Activated T-cell treated with anti-CD3 and anti-CD28 coated beads, Interleukin-2, amount 50 U/mL, for 48 hours (primary cell): ENCODE data around the gene ACSM3.
A peak's percentile ranks its signal among the peaks of the same experiment; 100 is the strongest.

Source experiments
- DNase-seq, 2 experiments: peaks; one replicate each; pipeline ENCODE4 v3.0.0-alpha.2; 2020

Gene ACSM3

GRCh38 chr16:20806168-20807050 is 42.6 kb downstream of the ACSM3 start, which contains the start of the genes ERI2 and REXO5:
TSS of gene ERI2 (minus strand) at chr16:20806472. CDS start at chr16:20806430, 42 bp downstream.
TSS of gene REXO5 (plus strand) at chr16:20806527. CDS start at chr16:20806954, 427 bp downstream.
- DNase-seq, result peak; percentile 85 to 88

DNA sequence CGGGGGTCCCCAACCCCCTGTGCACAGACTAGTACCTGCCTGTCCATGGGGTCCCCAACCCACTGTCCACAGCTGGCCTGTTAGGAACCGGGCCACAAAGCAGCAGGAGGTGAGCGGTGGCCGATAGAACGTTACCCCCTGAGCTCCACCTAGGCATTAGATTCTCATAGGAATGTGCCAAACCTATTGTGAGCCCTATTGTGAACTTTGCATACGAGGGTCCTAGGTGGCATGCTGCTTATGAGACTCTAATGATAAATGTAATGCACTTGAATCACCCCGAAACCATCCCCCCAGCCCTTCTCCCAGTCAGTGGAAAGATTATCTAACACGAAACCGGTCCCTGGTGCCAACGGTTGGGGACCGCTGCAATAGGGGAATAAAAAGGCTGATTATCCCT is 44.0 kb downstream of the ACSM3 start:
- no peak for DNase-seq

DNA sequence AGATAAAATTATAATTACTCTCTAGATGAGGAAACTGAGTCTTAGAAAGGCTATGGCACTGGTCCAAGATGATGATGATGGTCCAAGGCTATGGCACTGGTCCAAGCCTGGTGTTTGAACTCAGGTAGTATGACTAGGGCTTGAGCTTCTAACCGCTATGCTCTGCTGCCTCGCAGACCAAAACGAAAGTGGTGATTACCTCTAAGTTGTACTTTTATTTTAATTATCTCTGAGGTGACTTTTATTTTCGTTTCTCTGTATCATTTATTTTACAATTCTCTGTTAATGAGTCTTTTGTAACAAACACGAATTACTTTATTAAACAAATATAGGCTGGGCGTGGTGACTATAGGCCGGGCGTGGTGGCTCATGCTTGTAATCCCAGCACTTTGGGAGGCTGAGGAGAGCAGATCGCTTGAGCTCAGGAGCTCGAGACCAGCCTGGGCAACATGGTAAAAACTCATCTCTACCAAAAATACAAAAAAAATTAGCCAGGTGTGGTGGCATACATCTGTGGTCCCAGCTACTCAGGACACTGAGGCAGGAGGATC is 48.1 kb downstream of the ACSM3 start:
- DNase-seq, result no peak

DNA sequence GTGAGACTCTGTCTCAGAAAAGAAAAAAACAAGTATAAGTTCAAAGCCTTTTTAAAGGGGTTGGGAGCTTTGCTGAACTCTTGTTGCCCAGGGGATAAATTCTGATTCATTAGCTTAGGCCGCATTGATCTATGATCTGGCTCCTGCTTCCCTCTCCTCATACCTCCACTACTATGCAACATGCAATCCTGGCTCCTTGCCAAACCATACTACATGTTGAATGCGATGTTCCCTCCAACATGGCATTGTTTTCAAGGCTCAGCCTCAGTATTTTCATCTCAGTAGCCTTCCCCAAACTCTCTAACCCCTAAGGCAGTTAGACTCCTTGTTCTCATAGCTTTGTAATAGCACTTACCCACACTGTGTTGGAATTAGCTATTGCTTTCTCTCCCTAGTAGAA is 48.7 kb downstream of the ACSM3 start:
- no peak for DNase-seq

- DNase-seq, result no peak
Observed at GRCh38 chr16:20814784-20815183, 51.0 kb downstream of the ACSM3 start.

DNA sequence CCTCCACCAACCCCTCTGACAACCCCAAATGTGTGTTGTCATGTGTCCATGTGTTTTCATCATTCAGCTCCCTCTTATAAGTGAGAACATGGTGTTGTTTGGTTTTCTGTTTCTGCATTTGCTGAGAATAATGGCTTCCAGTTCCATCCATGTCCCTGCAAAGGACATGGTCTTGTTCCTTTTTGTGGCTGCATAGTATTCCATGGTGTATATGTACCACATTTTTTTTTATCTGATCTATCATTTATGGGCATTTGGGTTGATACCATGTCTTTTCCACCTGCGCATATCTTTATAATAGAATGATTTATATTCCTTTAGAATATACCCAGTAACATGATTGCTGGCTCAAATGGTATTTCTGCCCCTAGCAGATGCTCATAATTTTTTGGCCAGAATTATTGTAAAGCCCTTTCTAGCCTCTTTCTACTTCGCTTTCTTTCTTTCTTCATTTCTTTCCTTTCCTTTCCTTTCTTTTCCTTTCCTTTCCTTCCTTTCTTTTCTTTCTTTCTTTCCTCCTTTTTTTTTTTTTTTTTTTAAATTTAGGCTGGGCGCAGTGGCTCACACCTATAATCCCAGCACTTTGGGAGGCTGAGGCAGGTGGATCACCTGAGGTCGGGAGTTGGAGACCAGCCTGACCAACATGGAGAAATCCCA is 55.2 kb downstream of the ACSM3 start:
- DNase-seq, result no peak

DNA sequence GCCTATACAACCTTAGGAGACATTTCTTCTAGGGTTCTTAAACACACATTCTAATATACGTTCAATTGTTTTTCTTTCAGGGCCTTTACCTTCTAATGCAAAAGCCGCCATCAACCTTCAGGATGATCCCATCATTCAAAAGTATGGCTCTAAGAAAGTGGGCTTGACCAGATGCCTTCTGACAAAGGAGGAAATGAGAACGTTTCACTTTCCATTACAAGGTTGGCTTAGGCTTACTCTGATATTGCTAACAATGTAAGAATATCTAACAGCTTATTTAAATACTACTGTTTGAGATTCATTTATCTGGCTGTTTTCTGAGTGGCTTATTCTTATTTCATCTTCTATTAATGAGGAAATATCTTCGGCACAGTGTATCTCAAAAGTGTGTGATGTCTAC is 57.9 kb downstream of the ACSM3 start:
- DNase-seq, result no peak

DNA sequence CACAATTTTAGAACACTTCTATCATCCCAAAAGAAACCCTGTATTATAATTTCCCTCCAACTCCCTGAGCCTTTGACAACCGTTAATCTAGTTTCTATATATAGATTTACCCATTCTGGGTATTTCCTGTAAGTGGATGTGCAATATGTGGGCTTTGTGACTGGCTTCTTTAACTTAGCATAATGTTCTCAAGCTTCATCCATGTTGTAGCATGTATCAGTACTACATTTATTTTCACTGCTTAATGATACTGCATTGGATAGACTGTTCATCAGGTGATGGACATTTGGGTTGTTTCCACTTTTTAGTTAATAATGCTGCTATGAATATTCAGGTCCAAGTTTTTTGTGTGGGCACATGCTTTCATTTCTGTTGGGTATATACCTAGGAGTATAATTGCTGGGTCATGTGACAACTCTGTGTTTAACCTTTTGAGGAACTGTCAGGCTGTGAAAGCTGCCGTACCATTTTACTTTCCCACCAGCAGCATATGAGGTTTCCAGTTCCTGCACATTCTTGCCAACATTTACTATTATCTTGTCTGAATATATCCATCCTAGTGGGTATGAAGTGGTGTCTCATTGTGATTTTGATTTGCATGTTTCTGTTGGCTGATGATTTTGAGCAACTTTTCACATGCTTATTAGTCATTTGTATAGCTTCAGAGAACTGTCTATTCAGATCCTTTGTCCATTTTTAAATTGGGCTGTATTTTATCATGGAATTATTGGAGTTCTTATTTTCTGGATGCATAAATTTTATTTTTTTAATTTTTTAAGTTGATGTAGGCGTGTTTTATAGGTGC is 58.9 kb downstream of the ACSM3 start:
- no peak for DNase-seq

DNA sequence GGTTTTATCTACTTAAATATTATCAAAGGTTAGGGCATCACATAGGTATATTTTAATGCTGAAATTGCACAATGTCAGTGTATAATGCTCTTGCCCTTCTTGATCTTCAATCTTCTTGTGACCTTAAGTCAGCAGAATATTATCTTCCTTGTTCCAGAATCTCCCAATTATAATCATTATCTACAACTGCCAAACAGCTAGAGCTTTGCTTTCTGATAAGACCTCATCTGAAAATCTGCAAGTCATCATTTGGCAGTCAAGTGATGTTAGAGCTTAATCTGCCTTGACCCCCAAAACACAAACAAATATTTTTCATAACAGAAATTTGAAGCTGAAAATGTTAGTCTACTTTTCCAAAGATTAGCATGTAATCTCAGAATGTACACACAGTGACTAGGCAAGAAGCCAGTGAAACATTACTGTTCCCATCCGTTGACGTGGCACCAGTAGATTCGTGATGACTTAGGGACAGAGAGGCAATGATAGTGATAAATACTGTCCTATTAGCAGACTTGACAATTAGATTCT is 62.3 kb downstream of the ACSM3 start:
- DNase-seq, result no peak

- no peak for DNase-seq
Observed at GRCh38 chr16:20829536-20829935, 65.7 kb downstream of the ACSM3 start.

- no peak for DNase-seq
Observed at GRCh38 chr16:20830372-20830771, 66.6 kb downstream of the ACSM3 start.

DNA sequence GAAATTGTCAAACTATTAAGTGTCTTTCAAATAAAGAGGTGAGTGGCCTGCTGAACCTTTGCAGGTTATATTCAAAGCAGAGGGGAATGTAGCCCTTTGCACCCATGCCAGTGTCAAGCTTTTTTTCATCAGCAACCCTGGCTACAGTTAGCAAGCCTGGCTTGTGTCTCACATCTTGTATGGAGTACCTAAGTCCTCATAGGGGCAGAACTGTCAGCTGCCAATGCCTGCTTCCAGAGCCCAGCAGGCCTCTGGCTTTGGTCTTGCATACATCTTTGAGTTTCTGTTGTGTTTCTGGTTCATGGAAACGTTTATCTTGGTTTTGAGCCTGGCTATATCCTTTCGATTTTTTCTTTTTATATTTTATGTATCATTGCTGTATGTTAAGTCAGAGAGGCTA is 69.3 kb downstream of the ACSM3 start:
- no peak for DNase-seq

- no peak for DNase-seq
Observed at GRCh38 chr16:20838240-20838639, 74.4 kb downstream of the ACSM3 start.

- no peak for DNase-seq
Observed at GRCh38 chr16:20839504-20839903, 75.7 kb downstream of the ACSM3 start.

DNA sequence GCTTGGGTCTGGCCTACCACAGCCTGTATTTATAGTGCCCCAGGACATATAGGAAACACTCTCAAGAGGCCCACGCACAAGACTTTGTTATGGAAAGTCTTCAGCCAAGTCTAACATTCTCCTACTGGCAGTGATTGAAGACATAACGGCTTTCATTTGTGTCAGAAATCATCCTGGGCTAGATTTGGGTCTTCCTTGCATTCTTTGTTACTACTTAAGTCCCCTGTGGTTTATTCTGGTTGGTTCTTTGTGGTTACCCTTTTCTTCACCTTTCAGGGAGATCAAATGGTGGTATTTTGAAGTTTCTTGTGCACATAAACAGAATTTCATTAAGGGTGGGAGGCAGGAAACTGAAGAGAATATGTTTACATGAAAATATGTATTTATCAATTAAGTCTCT is 80.2 kb downstream of the ACSM3 start:
- no peak for DNase-seq

GRCh38 chr16:20844588-20844987 is 80.8 kb downstream of the ACSM3 start:
- no peak for DNase-seq

DNA sequence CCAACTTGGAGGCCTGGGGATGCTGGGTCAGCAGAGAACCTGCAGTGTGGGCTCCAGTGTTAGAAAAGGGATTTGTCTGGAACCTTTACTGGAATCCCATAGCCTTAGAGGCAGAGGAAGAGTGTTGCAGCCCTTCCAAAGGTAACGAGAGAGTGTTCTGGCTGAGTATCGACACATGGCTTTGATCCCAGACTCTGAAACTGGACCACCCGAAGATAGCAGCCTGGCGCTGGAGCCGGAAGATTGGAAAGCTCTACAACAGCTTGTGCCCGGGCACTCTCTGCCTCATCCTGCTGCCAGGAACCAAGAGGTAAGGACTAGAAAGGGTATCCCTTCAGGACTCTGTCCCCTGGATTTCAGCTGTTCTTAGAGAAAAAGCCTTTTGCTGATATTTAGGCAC is 82.2 kb downstream of the ACSM3 start:
- no peak for DNase-seq

DNA sequence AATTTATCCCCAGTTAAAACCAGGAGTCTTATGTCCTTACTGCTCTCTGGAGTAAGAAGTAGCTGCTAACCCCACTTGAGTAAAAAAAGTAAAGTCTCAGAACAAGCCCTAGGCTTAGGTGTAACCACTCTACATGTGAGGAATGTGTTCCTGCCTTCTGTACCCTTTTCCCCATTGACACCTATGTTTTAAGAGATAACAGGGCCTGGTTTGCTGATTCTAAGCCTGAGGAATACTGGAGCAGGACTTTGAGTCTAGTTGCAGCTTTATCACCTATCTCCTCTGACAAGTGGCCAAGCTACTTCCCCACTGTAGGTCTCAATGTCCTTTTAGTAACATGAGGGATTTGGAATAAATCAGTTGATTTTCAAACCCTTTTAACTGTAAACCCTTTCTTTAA is 82.7 kb downstream of the ACSM3 start:
- DNase-seq, result no peak
